KG1 (cell line): Measurements from ENCODE around the gene PARP14.

Experiments used
- DNase-seq: peaks from one replicate; lab custom pipeline; 2025; lab: John Stamatoyannopoulos, UW

PARP14 gene

GRCh38 chr3:122772827-122773226, 92.2 kb downstream of the PARP14 start:
- no peak for DNase-seq

GRCh38 chr3:122773944-122774509, 93.4 kb downstream of the PARP14 start:
- DNase-seq, result no peak

DNA sequence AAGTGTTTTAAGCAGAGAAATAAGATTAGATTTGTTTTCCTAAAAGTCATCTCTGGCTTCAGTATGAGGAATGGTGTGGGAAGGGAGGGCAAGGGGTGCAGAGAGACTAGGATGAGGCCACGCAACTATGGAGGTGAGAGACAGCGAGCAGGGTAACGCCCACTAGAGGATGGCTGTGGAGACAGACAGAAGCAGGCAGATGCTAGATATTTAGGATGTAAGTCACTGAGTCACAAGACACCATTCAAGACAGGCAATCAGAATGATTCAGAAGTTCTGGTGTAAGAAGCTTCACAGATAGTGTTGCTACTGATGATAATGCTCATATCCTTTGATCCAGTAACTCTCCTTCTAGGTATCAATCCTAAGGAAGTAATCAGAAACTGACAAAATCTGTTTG, 93.9 kb downstream of the PARP14 start:
- DNase-seq, result no peak

GRCh38 chr3:122776675-122777468, 96.2 kb downstream of the PARP14 start:
- no peak for DNase-seq

DNA sequence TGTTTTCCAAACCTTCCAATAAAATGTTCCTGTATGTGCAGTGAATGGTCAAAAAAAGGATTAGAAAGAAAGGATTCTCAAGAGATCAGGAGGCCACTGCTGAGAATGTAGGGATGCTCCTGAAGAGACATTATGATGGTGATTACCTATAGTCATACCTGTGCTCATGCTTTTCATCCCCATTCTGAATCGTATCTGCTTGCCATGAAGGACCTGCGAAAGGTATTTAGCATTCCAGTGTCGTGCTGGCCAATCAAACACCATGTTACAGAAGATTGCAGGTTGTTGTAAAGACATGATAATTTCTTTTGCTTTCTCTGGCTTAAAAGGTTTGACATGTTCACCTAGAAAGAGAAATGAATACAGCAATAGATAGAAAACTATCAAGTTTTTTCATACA, 96.9 kb downstream of the PARP14 start:
- DNase-seq, result no peak
